ENCODE results near the gene VEZT. TPM values are rescaled to one million over a fixed set of nuclear protein-coding genes. Genes with fewer than 3 reads are reported as not detected.
"Not testable (repeated sequence)": the region's sequence is repeated elsewhere in the genome, so short reads cannot be mapped to it uniquely, and the experiment has no call there.

Gene VEZT
- total RNA-seq, 4 donors from 2014 or later, result 101 to 186 (median 160) TPM

GRCh38 chr12:95192271-95192670 lies 25.3 kb upstream of the VEZT start:
- intact Hi-C loops (cut with DNase I), result no loop called here
- Histone ChIP-seq H3K36me3 (no peaks in the 10 kb centered on the region), H3K27ac (no peak overlapping the region), H3K9me3 (no peaks in the 10 kb centered on the region), H3K4me3 (replicated peaks in 1 of 3) (no peak overlapping the region), H3K4me1 (peaks cover 7 to 14% of the 10 kb centered on the region in 2 donors), H3K27me3 (no peaks in the 10 kb centered on the region)
- TF ChIP-seq CTCF (IDR thresholded peaks at IDR 0.05) (no peak), POLR2A (IDR thresholded peaks at IDR 0.05) (no peak)
- DNase-seq, result no peak

- H3K4me3 ChIP-seq (replicated peaks in 1 of 3), result no peak overlapping the region
- no peaks in the 10 kb centered on the region for H3K9me3 ChIP-seq
- no peak for DNase-seq
- TF ChIP-seq POLR2A (IDR thresholded peaks at IDR 0.05) (no peak), CTCF (IDR thresholded peaks at IDR 0.05) (no peak)
- no peak overlapping the region for H3K27ac ChIP-seq
- intact Hi-C loops (cut with DNase I), result no loop called here
- no peaks in the 10 kb centered on the region for H3K36me3 ChIP-seq
- peaks cover 3 to 9% of the 10 kb centered on the region in 2 donors for H3K4me1 ChIP-seq
- WGBS, 2 donors, result 96 to 99% methylated on average over 3 of the region's 3 CpGs
- no peaks in the 10 kb centered on the region for H3K27me3 ChIP-seq
Observed at GRCh38 chr12:95193139-95193538, 24.5 kb upstream of the VEZT start.

- H3K27me3 ChIP-seq, result no peaks in the 10 kb centered on the region
- H3K27ac ChIP-seq, result no peak overlapping the region
- TF ChIP-seq POLR2A (IDR thresholded peaks at IDR 0.05) (no peak), CTCF (IDR thresholded peaks at IDR 0.05) (no peak)
- no peaks in the 10 kb centered on the region for H3K36me3 ChIP-seq
- WGBS, 2 donors, result 86 to 87% methylated on average over 3 of the region's 3 CpGs
- no peak for DNase-seq
- H3K4me3 ChIP-seq (replicated peaks in 1 of 3), result no peak overlapping the region
- peaks cover 0 to 6% of the 10 kb centered on the region in 2 donors for H3K4me1 ChIP-seq
- no peaks in the 10 kb centered on the region for H3K9me3 ChIP-seq
- intact Hi-C loops (cut with DNase I), result no loop called here
Observed at GRCh38 chr12:95195122-95195521, 22.5 kb upstream of the VEZT start.

GRCh38 chr12:95196875-95197569 lies 20.6 kb upstream of the VEZT start:
- intact Hi-C loops (cut with DNase I); H3K27me3 ChIP-seq; DNase-seq; H3K36me3 ChIP-seq; H3K9me3 ChIP-seq; H3K4me3 ChIP-seq (replicated peaks in 1 of 3); H3K27ac ChIP-seq: not testable (repeated sequence)
- peaks cover 7 to 20% of the 10 kb centered on the region in 2 donors for H3K4me1 ChIP-seq
- 95 to 98% methylated on average over 7 of the region's 7 CpGs for WGBS, 2 donors

- H3K4me3 ChIP-seq (replicated peaks in 1 of 3), result no peak overlapping the region
- WGBS, 2 donors, result 86 to 96% methylated on average over 2 of the region's 2 CpGs
- no peak for DNase-seq
Observed at GRCh38 chr12:95197636-95198035, 20.0 kb upstream of the VEZT start.

More at GRCh38 chr12:95197636-95198035, 20.0 kb upstream of the VEZT start:
- H3K4me1 ChIP-seq, result peaks cover 11 to 24% of the 10 kb centered on the region in 2 donors
- H3K27me3 ChIP-seq, result no peaks in the 10 kb centered on the region
- intact Hi-C loops (cut with DNase I), result no loop called here
- no peak overlapping the region for H3K27ac ChIP-seq
- no peaks in the 10 kb centered on the region for H3K9me3 ChIP-seq
- TF ChIP-seq POLR2A (IDR thresholded peaks at IDR 0.05) (no peak), CTCF (IDR thresholded peaks at IDR 0.05) (no peak)
- no peaks in the 10 kb centered on the region for H3K36me3 ChIP-seq

Measured in thyroid gland (tissue), 4 donors.